IPS-11a (cell line): ENCODE data around the gene MANF.
A peak's percentile ranks its signal among the peaks of the same experiment; 100 is the strongest.
"Not testable (repeated sequence)": the region's sequence is repeated elsewhere in the genome, so short reads cannot be mapped to it uniquely, and the experiment has no call there.

ENCODE experiments used
- H3K4me3 ChIP-seq: one replicate; pipeline ENCODE4 v1.5.1; 2013; ENCODE audit warnings: low read depth, low read length, control low read depth

Gene MANF

GRCh38 chr3:51384726-51385473, at the start of gene MANF:
Gene MANF (plus strand): TSS chr3:51385291. CDS start chr3:51385343, 52 bp downstream.
- H3K4me3 ChIP-seq = peak within 1 kb of the TSS; percentile 88

GRCh38 chr3:51336261-51336660, 48.8 kb upstream of the MANF start:
- no peak overlapping the region for H3K4me3 ChIP-seq

GRCh38 chr3:51337666-51338065, 47.4 kb upstream of the MANF start:
- no peak overlapping the region for H3K4me3 ChIP-seq

GRCh38 chr3:51338632-51339031, 46.5 kb upstream of the MANF start:
- H3K4me3 ChIP-seq = no peak overlapping the region

- no peak overlapping the region for H3K4me3 ChIP-seq
These were observed 44.9 kb upstream of the MANF start for GRCh38 chr3:51340013-51340829.

GRCh38 chr3:51340989-51341636, 44.0 kb upstream of the MANF start:
- no peak overlapping the region for H3K4me3 ChIP-seq

- no peak overlapping the region for H3K4me3 ChIP-seq
These were observed 41.0 kb upstream of the MANF start for GRCh38 chr3:51343918-51344687.

GRCh38 chr3:51350751-51351150, 34.3 kb upstream of the MANF start:
- no peak overlapping the region for H3K4me3 ChIP-seq

GRCh38 chr3:51353131-51353530, 32.0 kb upstream of the MANF start:
- no peak overlapping the region for H3K4me3 ChIP-seq

- H3K4me3 ChIP-seq = no peak overlapping the region
These were observed 31.4 kb upstream of the MANF start for GRCh38 chr3:51353691-51354090.

- H3K4me3 ChIP-seq = no peak overlapping the region
These were observed 30.9 kb upstream of the MANF start for GRCh38 chr3:51354172-51354571.

- no peak overlapping the region for H3K4me3 ChIP-seq
These were observed 30.1 kb upstream of the MANF start for GRCh38 chr3:51354731-51355615.

GRCh38 chr3:51355891-51356578, 29.1 kb upstream of the MANF start:
- no peak overlapping the region for H3K4me3 ChIP-seq

GRCh38 chr3:51357856-51358255, 27.2 kb upstream of the MANF start:
- no peak overlapping the region for H3K4me3 ChIP-seq

GRCh38 chr3:51358981-51359380, 26.1 kb upstream of the MANF start:
- H3K4me3 ChIP-seq = no peak overlapping the region

- H3K4me3 ChIP-seq = no peak overlapping the region
These were observed 24.3 kb upstream of the MANF start for GRCh38 chr3:51360806-51361205.

GRCh38 chr3:51361746-51362145, 23.3 kb upstream of the MANF start:
- no peak overlapping the region for H3K4me3 ChIP-seq

GRCh38 chr3:51362476-51362875, 22.6 kb upstream of the MANF start:
- H3K4me3 ChIP-seq = no peak overlapping the region

GRCh38 chr3:51368276-51368675, 16.8 kb upstream of the MANF start:
- not testable (repeated sequence) for H3K4me3 ChIP-seq
